Memory B cell (primary cell): ENCODE results near the gene CCL27.

Source experiments
- ATAC-seq: fragments of 150-1000 bp; cut with Tn5 transposase; 2 replicates; pipeline ENCODE4 v1.10.0; 2021; ENCODE audit warnings: low read depth, mild to moderate bottlenecking, moderate library complexity
- DNase-seq, 2 donors: peaks; one replicate each; pipeline ENCODE4 v3.0.0; 2022; ENCODE audit warnings: low spot score in 2 of 2
- H3K27ac Mint-ChIP-seq: one replicate; pipeline ENCODE4 v1.8.0; 2022; ENCODE audit warnings: mild to moderate bottlenecking, moderate library complexity, mixed read lengths
- H3K27me3 Mint-ChIP-seq: one replicate; pipeline ENCODE4 v1.8.0; 2022; ENCODE audit warnings: mixed read lengths
- H3K36me3 Mint-ChIP-seq: one replicate; pipeline ENCODE4 v1.8.0; 2022; ENCODE audit warnings: mild to moderate bottlenecking, mixed read lengths
- H3K4me1 Mint-ChIP-seq: one replicate; pipeline ENCODE4 v1.8.0; 2022; ENCODE audit warnings: mixed read lengths
- H3K4me3 Mint-ChIP-seq: one replicate; pipeline ENCODE4 v1.8.0; 2022; ENCODE audit warnings: mild to moderate bottlenecking, moderate library complexity, mixed read lengths
- H3K9me3 Mint-ChIP-seq: one replicate; pipeline ENCODE4 v1.8.0; 2022; ENCODE audit warnings: mixed read lengths

The CCL27 gene

DNA sequence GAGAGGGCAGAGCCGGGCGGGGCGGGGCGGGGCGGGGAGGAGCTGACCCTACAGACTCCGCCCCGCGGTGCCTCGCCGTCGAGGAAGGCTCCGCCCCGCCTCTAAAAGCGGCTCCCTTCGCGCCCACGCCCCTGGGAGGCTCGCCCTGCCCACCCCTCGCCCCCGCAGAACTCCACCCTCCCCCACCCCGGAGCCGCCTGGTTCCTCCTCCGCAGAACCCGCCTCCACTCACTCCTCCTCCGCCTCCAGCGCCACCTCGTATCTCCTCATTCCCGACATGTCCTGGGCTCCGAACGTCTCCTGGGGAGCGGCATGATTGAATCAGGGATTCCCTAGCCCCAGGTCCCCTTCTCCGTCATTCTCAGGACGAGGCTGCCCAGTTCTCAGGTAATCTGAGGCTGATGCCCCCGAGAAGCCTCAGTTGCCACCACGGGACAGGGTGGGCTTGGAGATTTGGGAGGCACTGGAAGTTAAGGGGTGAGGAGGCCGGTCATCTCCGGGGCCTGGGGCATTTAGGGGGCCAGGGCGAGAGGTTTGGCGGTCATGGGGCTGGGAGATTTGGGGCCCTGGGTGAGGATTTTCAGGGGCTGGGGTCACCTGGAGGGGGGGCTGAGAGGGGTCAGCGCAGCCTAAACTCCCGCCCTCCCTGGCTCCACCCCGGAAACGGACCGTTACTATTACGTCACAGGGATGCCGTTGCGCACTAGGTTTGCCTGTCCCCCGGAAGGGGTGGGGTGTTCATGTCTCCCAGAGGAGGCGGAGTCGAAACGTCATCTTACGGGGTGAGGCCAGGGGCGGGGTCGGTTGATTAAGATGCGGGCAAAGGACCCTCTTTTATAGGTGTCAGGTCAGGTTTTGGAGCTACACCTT is 3.2 kb upstream of the CCL27 start:
- Mint-ChIP-seq H3K27ac (peak overlapping the region; percentile 95), H3K9me3 (peaks cover 9% of the 10 kb centered on the region), H3K36me3 (peaks cover 12% of the 10 kb centered on the region), H3K27me3 (no peaks in the 10 kb centered on the region), H3K4me3 (peak overlapping the region; percentile 95), H3K4me1 (peaks cover 12% of the 10 kb centered on the region)
- DNase-seq (peak; percentile 87 to 90), ATAC-seq (peak; percentile 76)

DNA sequence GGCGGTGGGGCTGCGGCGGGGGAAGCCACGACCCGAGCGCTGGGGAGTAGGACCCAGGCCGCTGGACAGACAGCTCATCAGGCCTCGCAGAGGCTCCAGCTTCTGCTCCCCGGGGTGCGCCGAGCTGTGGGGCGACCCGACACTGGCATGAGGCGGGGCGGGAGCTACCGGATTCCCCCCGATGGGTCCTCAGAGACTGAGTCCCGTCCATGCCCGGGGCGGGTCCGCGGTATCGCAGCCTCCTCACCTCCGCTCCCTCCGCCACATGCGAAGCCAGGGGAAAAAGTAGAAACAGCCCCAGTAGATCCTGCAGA is 2.6 kb upstream of the CCL27 start:
- no peaks in the 10 kb centered on the region for H3K27me3 Mint-ChIP-seq
- peaks cover 12% of the 10 kb centered on the region for H3K4me1 Mint-ChIP-seq
- DNase-seq (no peak), ATAC-seq (peak; percentile 4)
- peaks cover 8% of the 10 kb centered on the region for H3K9me3 Mint-ChIP-seq
- H3K4me3 Mint-ChIP-seq = peak overlapping the region; percentile 95
- H3K27ac Mint-ChIP-seq = peak overlapping the region; percentile 95
- peaks cover 15% of the 10 kb centered on the region for H3K36me3 Mint-ChIP-seq

- ATAC-seq = peak; percentile 43
- Mint-ChIP-seq H3K27me3 (no peaks in the 10 kb centered on the region), H3K36me3 (peaks cover 11% of the 10 kb centered on the region), H3K27ac (peak overlapping the region; percentile 95), H3K4me1 (peaks cover 12% of the 10 kb centered on the region), H3K9me3 (peaks cover 6% of the 10 kb centered on the region), H3K4me3 (peak overlapping the region; percentile 95)
- peak; percentile 76 to 79 for DNase-seq
Observed at GRCh38 chr9:34664281-34665066, 2.0 kb upstream of the CCL27 start.

DNA sequence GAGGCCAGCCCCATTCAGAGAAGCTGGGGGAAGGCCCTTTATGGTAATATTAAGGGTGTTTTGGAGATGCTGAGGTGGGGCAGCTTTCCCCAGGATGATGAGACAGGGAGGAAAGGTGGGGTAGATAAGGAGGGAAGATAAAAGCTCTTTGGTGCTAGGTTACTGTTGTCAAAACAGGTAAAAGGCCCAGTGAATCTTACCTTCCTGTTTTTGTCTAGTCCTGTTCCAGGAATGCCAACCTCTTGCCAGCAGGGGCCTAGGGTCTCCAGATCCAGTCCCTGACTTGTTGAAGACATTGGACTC is 797 bp upstream of the CCL27 start:
- no peak overlapping the region for H3K27ac Mint-ChIP-seq
- no peaks in the 10 kb centered on the region for H3K9me3 Mint-ChIP-seq
- no peaks in the 10 kb centered on the region for H3K27me3 Mint-ChIP-seq
- H3K4me1 Mint-ChIP-seq = peaks cover 12% of the 10 kb centered on the region
- H3K4me3 Mint-ChIP-seq = no peak overlapping the region
- peaks cover 4% of the 10 kb centered on the region for H3K36me3 Mint-ChIP-seq
- DNase-seq = no peak
- no peak for ATAC-seq

GRCh38 chr9:34659592-34660253 is 2.7 kb downstream of the CCL27 start:
- H3K4me3 Mint-ChIP-seq = no peak overlapping the region
- peaks cover 4% of the 10 kb centered on the region for H3K27me3 Mint-ChIP-seq
- H3K4me1 Mint-ChIP-seq = peaks cover 9% of the 10 kb centered on the region
- H3K27ac Mint-ChIP-seq = no peak overlapping the region
- ATAC-seq (no peak), DNase-seq (no peak)
- no peaks in the 10 kb centered on the region for H3K9me3 Mint-ChIP-seq
- peaks cover 6% of the 10 kb centered on the region for H3K36me3 Mint-ChIP-seq

DNA sequence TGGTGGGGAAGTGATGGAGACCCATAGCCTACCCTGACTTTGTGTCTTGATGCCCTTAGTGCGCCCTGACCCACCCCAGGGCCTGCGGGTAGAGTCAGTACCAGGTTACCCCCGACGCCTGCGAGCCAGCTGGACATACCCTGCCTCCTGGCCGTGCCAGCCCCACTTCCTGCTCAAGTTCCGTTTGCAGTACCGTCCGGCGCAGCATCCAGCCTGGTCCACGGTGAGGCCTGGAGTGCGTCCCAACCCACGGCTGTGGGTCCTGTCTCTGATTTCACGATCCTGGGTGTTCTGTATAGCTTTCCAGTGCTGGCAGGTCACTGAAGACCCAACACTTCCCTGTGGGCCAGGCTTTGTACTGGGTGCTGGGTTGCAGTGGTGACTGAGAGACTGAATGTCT is 4.0 kb downstream of the CCL27 start:
- no peak overlapping the region for H3K4me3 Mint-ChIP-seq
- no peaks in the 10 kb centered on the region for H3K9me3 Mint-ChIP-seq
- DNase-seq = no peak
- H3K27ac Mint-ChIP-seq = no peak overlapping the region
- H3K36me3 Mint-ChIP-seq = peaks cover 6% of the 10 kb centered on the region
- H3K27me3 Mint-ChIP-seq = peaks cover 4% of the 10 kb centered on the region
- no peak for ATAC-seq
- H3K4me1 Mint-ChIP-seq = peaks cover 2% of the 10 kb centered on the region

GRCh38 chr9:34656992-34657391 is 5.5 kb downstream of the CCL27 start:
- Mint-ChIP-seq H3K36me3 (peaks cover 6% of the 10 kb centered on the region), H3K9me3 (no peaks in the 10 kb centered on the region), H3K27me3 (peaks cover 4% of the 10 kb centered on the region), H3K4me1 (peaks cover 12% of the 10 kb centered on the region), H3K27ac (no peak overlapping the region), H3K4me3 (no peak overlapping the region)
- ATAC-seq (no peak), DNase-seq (no peak)

DNA sequence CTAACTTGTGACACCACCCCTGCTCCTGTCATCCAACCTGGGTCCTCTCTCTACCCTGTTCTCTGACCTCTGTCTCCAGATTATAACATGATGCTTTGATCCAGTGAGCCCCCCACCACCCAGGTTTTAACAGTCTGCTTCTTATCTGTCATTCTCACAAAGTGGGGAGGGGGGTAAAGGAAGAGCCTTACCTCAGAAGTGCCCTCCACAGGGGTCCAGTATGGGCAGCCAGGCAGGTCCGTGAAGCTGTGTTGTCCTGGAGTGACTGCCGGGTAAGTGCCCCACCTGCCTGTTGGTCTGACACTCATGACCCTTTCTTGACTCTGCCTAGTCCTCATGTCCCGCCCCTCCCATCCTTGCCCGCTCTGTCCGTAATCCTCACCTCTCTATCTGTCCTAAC is 7.1 kb downstream of the CCL27 start:
- DNase-seq (no peak), ATAC-seq (no peak)
- Mint-ChIP-seq H3K4me1 (peaks cover 12% of the 10 kb centered on the region), H3K36me3 (peaks cover 4% of the 10 kb centered on the region), H3K4me3 (no peak overlapping the region), H3K27me3 (peaks cover 4% of the 10 kb centered on the region), H3K27ac (no peak overlapping the region), H3K9me3 (no peaks in the 10 kb centered on the region)

DNA sequence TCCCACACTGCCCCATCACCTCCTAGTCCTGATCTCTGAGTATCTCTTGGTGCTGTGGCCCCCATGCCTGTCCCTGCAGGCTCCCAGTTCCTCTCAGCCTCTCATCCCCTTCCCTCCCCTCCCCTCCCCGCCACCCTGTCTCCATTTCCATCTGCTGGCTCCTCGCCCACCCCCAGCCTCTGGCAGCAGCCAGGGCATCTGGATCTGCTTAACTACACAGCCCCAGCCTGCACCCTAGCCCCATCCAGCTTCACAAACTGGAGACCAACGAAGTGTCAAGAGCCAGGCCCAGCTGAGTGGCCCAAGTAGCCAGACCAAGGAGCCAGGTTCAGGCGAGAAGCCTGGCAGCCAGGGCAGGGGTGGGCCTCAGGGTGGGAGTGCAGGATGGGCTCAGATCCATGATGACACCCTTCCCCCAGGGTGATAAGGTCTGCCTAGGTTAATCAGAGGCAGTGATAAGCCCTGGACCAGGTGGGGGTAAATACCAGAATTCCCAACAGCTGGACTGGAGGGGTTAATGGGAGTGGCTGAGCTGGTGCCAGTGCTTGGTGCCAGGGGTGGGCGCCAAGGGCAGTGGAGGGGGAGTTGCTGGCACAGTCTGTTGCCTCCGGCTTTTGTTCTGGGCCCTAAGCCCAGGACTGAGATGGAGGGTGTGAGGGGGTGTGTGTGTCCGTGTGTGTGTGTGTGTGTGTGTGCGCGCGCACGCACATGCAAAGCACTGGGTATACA is 8.0 kb downstream of the CCL27 start:
- Mint-ChIP-seq H3K36me3 (peaks cover 3% of the 10 kb centered on the region), H3K27ac (no peak overlapping the region), H3K4me3 (no peak overlapping the region), H3K4me1 (peaks cover 12% of the 10 kb centered on the region), H3K9me3 (no peaks in the 10 kb centered on the region), H3K27me3 (peaks cover 4% of the 10 kb centered on the region)
- DNase-seq (no peak), ATAC-seq (no peak)

- H3K27ac Mint-ChIP-seq = no peak overlapping the region
Observed at GRCh38 chr9:34653151-34654072, 9.0 kb downstream of the CCL27 start.

DNA sequence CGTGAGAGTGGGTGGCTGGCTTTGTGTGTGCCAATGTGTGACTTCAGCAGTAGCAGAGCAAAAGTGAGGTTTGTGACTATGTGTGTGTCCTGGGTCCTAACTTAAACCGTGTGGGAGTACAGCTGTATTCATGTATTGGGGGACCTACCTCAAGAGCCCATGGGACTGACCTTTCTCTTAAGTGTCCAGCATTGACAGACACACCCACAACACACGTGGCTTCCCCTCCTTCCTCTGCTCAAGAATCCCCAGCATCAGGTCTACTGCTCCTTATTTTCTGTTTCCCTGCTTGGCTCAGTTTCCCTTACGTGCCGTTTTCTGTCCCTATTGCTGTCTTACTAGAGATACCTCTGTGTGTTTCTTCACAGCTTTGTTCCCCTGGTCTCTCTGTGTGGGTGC is 9.9 kb downstream of the CCL27 start:
- ATAC-seq = no peak
- no peak overlapping the region for H3K4me3 Mint-ChIP-seq
- peaks cover 4% of the 10 kb centered on the region for H3K27me3 Mint-ChIP-seq
- H3K27ac Mint-ChIP-seq = no peak overlapping the region
- H3K36me3 Mint-ChIP-seq = peaks cover 8% of the 10 kb centered on the region
- H3K4me1 Mint-ChIP-seq = peaks cover 21% of the 10 kb centered on the region
- no peak for DNase-seq
- no peaks in the 10 kb centered on the region for H3K9me3 Mint-ChIP-seq

More at GRCh38 chr9:34653151-34654072, 9.0 kb downstream of the CCL27 start:
- DNase-seq (no peak), ATAC-seq (no peak)
- Mint-ChIP-seq H3K27me3 (peaks cover 4% of the 10 kb centered on the region), H3K4me3 (no peak overlapping the region), H3K36me3 (peaks cover 5% of the 10 kb centered on the region), H3K4me1 (peaks cover 14% of the 10 kb centered on the region), H3K9me3 (no peaks in the 10 kb centered on the region)

DNA sequence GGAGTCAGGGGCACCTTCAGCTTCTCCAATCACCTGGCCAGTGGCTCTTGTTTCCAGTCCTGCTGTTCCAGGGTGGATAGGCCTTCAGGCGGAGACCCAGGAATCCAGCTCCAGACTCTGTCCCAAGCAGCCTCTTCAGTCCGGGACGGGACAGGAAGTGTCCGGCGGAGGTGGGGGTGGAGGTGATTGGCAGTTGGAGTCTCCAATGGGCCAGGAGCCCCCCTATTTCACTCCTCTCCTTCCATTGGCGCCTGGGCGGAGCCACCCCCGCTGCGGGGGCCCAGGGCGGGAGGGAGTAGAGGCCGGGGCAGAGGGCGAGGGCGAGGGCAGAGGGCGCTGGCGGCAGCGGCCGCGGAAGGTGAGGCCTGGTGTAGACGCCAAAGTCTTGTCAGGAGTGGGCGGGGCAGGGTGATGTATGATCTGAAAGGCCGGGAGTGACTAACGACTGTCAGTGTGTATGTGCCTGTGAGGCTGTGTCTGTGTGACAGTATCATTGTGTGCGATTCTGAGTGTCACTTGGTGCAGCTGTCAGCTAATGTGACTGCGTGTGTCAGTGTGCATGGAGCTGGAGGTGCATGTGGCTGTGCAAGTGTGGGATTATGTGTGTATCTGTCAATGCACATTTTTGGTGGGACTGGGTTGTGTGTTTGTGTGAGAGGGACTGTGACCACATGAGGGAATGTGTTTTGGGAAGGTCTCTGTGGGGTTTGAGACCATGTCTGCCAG is 10.4 kb downstream of the CCL27 start, which contains the start of gene IL11RA:
IL11RA (plus strand) TSS at position 310 of the 726 bp plus-strand sequence. CDS start 3,033 bp downstream, outside the sequence.
- peak; percentile 29 for ATAC-seq
- Mint-ChIP-seq H3K4me1 (peaks cover 26% of the 10 kb centered on the region), H3K9me3 (no peaks in the 10 kb centered on the region), H3K36me3 (peaks cover 8% of the 10 kb centered on the region), H3K4me3 (no peak within 1 kb of the TSS), H3K27me3 (peaks cover 4% of the 10 kb centered on the region), H3K27ac (peak within 1 kb of the TSS; percentile 22)
- no peak for DNase-seq
